Activated naive CD8-positive, alpha-beta T cell treated with anti-CD3 and anti-CD28 coated beads, Interleukin-2, amount 50 U/mL, for 24 hours (primary cell): Measurements from ENCODE around the gene SMIM13.
A peak's percentile ranks its signal among the peaks of the same experiment; 100 is the strongest.

Experiments
- ATAC-seq: fragments of 150-1000 bp; cut with Tn5 transposase; one replicate; pipeline ENCODE4 v1.10.0; 2021
- DNase-seq: peaks from one replicate; pipeline ENCODE4 v3.0.0; 2021
- H3K27ac Mint-ChIP-seq: one replicate; pipeline ENCODE4 v1.8.0; 2021; ENCODE audit warnings: mild to moderate bottlenecking, mixed read lengths
- H3K27me3 Mint-ChIP-seq: one replicate; pipeline ENCODE4 v1.8.0; 2021; ENCODE audit warnings: mixed read lengths
- H3K36me3 Mint-ChIP-seq: one replicate; pipeline ENCODE4 v1.8.0; 2021; ENCODE audit warnings: low read depth, mixed read lengths
- H3K4me1 Mint-ChIP-seq: one replicate; pipeline ENCODE4 v1.8.0; 2021; ENCODE audit warnings: mixed read lengths
- H3K4me3 Mint-ChIP-seq: one replicate; pipeline ENCODE4 v1.8.0; 2021; ENCODE audit warnings: mild to moderate bottlenecking, moderate library complexity, mixed read lengths
- H3K9me3 Mint-ChIP-seq: one replicate; pipeline ENCODE4 v1.8.0; 2021; ENCODE audit warnings: mixed read lengths

The SMIM13 gene

GRCh38 chr6:11166948-11167347, 73.3 kb downstream of the SMIM13 start:
- no peak for DNase-seq
- ATAC-seq = no peak
- no peak overlapping the region for H3K27ac Mint-ChIP-seq

DNA sequence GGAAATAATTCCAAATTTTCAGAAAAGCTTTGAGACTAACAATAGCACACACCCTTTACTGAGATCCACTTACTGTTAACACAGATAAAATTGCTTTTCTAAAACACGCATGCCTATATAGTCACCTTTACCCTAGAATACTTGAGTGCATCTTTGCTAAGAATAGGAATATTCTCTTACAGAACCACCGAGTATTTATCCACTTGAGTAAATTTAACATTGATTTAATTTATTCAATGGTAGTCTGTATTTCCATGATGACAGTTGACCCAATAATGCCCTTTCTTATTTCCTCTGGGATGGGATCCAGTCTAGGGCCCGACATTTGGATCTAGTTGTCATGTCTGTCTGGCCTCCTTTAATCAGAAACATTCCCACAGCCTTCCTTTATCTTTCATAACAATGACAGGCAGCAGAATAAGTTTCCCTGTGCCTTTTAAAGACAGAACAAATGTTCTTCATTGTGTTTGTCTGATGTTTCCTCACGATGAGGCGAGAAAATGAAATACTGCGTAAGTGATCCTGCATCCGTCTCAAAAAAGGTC, 74.5 kb downstream of the SMIM13 start:
- no peak overlapping the region for H3K27ac Mint-ChIP-seq
- peaks cover 32% of the 10 kb centered on the region for H3K4me1 Mint-ChIP-seq
- H3K4me3 Mint-ChIP-seq = no peak overlapping the region
- no peaks in the 10 kb centered on the region for H3K9me3 Mint-ChIP-seq
- ATAC-seq (no peak), DNase-seq (no peak)
- no peaks in the 10 kb centered on the region for H3K27me3 Mint-ChIP-seq
- H3K36me3 Mint-ChIP-seq = no peaks in the 10 kb centered on the region

More at GRCh38 chr6:11166948-11167347, 73.3 kb downstream of the SMIM13 start:
- no peak overlapping the region for H3K4me3 Mint-ChIP-seq
- H3K36me3 Mint-ChIP-seq = no peaks in the 10 kb centered on the region
- no peaks in the 10 kb centered on the region for H3K27me3 Mint-ChIP-seq
- H3K9me3 Mint-ChIP-seq = no peaks in the 10 kb centered on the region
- H3K4me1 Mint-ChIP-seq = peaks cover 22% of the 10 kb centered on the region

- H3K36me3 Mint-ChIP-seq = no peaks in the 10 kb centered on the region
- peaks cover 12% of the 10 kb centered on the region for H3K4me1 Mint-ChIP-seq
- DNase-seq = no peak
- H3K27ac Mint-ChIP-seq = no peak overlapping the region
- no peak for ATAC-seq
- no peak overlapping the region for H3K4me3 Mint-ChIP-seq
- no peaks in the 10 kb centered on the region for H3K9me3 Mint-ChIP-seq
- no peaks in the 10 kb centered on the region for H3K27me3 Mint-ChIP-seq
Measured at GRCh38 chr6:11171952-11172351, 78.3 kb downstream of the SMIM13 start.

GRCh38 chr6:11172501-11173327, 79.1 kb downstream of the SMIM13 start:
- H3K4me1 Mint-ChIP-seq = peaks cover 12% of the 10 kb centered on the region
- DNase-seq = peak; percentile 83
- peak; percentile 50 for ATAC-seq
- H3K27ac Mint-ChIP-seq = no peak overlapping the region
- H3K4me3 Mint-ChIP-seq = no peak overlapping the region
- H3K36me3 Mint-ChIP-seq = no peaks in the 10 kb centered on the region
- no peaks in the 10 kb centered on the region for H3K9me3 Mint-ChIP-seq
- H3K27me3 Mint-ChIP-seq = no peaks in the 10 kb centered on the region

- H3K27ac Mint-ChIP-seq = no peak overlapping the region
- DNase-seq = no peak
- H3K4me1 Mint-ChIP-seq = peaks cover 9% of the 10 kb centered on the region
- H3K27me3 Mint-ChIP-seq = no peaks in the 10 kb centered on the region
- H3K36me3 Mint-ChIP-seq = no peaks in the 10 kb centered on the region
- peaks cover under 1% of the 10 kb centered on the region for H3K9me3 Mint-ChIP-seq
- no peak for ATAC-seq
- H3K4me3 Mint-ChIP-seq = no peak overlapping the region
Measured at GRCh38 chr6:11174242-11174611, 80.6 kb downstream of the SMIM13 start.

GRCh38 chr6:11177271-11177670, 83.6 kb downstream of the SMIM13 start:
- Mint-ChIP-seq H3K27ac (no peak overlapping the region), H3K4me3 (no peak overlapping the region), H3K27me3 (no peaks in the 10 kb centered on the region), H3K9me3 (peaks cover 24% of the 10 kb centered on the region), H3K36me3 (peaks cover 7% of the 10 kb centered on the region), H3K4me1 (peaks cover 7% of the 10 kb centered on the region)
- DNase-seq (no peak), ATAC-seq (no peak)

- Mint-ChIP-seq H3K27ac (no peak overlapping the region), H3K4me1 (no peaks in the 10 kb centered on the region), H3K27me3 (no peaks in the 10 kb centered on the region), H3K36me3 (peaks cover 22% of the 10 kb centered on the region), H3K9me3 (peaks cover 32% of the 10 kb centered on the region), H3K4me3 (no peak overlapping the region)
- ATAC-seq (no peak), DNase-seq (no peak)
Measured at GRCh38 chr6:11179088-11179418, 85.4 kb downstream of the SMIM13 start.

- H3K36me3 Mint-ChIP-seq = peaks cover 27% of the 10 kb centered on the region
- H3K4me1 Mint-ChIP-seq = no peaks in the 10 kb centered on the region
- no peaks in the 10 kb centered on the region for H3K27me3 Mint-ChIP-seq
- no peak overlapping the region for H3K27ac Mint-ChIP-seq
- H3K9me3 Mint-ChIP-seq = peaks cover 32% of the 10 kb centered on the region
- H3K4me3 Mint-ChIP-seq = no peak overlapping the region
- ATAC-seq = no peak
- no peak for DNase-seq
Measured at GRCh38 chr6:11179419-11180202, 86.0 kb downstream of the SMIM13 start.

DNA sequence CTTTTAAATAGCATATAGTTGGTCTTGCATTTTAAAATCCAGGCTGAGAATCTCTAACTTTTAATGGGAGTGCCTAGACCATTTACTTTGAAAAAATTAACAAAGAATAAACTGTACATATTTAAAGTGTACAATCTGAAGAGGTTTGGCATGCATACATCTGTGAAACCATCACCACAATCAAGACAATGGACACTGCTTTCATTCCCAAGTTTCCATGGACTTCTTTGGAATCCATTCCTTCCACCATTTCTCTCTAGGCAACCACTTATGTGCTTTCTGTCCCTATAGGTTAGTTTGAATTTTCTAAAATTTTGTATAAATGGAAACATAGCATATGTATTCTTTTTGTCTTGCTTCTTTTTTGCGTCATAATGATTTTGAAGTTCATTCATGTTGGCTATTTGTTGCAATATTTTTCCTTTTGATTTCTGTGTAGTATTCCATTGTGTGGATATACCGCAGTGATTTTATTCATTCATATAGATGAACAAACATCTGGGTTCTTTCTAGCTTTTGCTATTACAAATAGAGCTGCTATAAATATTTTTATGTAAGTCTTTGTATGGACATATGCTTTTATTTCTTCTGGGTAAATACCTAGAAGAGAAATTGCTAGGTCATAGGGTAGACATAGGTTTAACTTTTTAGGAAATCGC, 88.0 kb downstream of the SMIM13 start:
- H3K27ac Mint-ChIP-seq = no peak overlapping the region
- H3K4me1 Mint-ChIP-seq = no peaks in the 10 kb centered on the region
- no peak overlapping the region for H3K4me3 Mint-ChIP-seq
- H3K27me3 Mint-ChIP-seq = no peaks in the 10 kb centered on the region
- peaks cover 32% of the 10 kb centered on the region for H3K9me3 Mint-ChIP-seq
- ATAC-seq (no peak), DNase-seq (no peak)
- peaks cover 45% of the 10 kb centered on the region for H3K36me3 Mint-ChIP-seq

DNA sequence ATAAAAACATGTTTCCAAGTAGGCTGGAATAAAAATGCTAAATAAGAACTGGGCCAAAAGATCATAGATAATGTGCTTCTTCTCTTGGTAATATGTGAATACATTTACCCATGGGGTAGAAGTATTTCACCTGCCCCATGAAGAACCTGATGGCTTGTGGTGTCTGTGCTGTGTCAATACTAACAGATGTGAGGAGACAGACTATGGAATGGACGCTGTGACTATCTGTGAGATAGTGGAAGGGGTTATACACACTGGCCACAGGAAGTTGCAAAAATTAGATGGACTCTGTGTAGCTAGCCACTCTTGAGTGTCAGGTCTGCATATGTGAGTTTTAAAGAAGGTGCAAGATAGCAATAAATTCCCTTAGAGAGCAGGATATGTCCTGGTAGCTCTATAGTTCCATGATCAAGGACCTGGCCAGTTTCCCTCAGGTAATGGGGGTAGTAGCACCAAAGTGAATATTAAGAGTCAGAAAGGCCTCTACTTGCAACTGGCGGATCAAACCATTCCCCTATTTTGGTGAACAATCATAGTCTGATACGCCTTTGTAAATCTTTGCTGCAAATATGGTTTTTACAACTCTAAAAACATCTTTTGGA, 90.2 kb downstream of the SMIM13 start:
- Mint-ChIP-seq H3K4me1 (no peaks in the 10 kb centered on the region), H3K9me3 (peaks cover 32% of the 10 kb centered on the region), H3K4me3 (no peak overlapping the region), H3K27me3 (no peaks in the 10 kb centered on the region), H3K36me3 (peaks cover 67% of the 10 kb centered on the region), H3K27ac (no peak overlapping the region)
- DNase-seq (no peak), ATAC-seq (no peak)

- Mint-ChIP-seq H3K27me3 (no peaks in the 10 kb centered on the region), H3K27ac (no peak overlapping the region), H3K4me1 (no peaks in the 10 kb centered on the region), H3K36me3 (peaks cover 80% of the 10 kb centered on the region), H3K9me3 (peaks cover 25% of the 10 kb centered on the region), H3K4me3 (no peak overlapping the region)
- no peak for DNase-seq
- ATAC-seq = no peak
Measured at GRCh38 chr6:11185204-11185842, 91.7 kb downstream of the SMIM13 start.

DNA sequence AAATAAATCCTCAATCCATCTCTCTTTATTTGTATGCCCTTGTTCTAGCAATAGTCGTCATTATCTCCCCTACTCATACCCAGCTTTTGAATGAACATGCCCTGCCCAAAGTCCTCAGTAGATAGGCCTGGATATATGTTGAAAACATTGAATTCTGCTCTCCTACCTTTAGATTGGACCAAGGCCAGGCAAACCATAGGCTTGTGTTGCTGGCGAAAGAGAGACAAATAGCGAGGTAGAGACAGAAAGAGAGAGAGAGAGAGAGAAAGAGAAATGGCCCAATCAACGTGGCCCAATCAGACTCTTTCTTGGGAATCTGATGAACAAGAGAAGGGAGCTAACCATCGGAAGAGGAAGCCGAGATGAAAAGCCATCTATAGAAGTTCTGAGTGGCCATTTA, 93.7 kb downstream of the SMIM13 start:
- H3K9me3 Mint-ChIP-seq = peaks cover 7% of the 10 kb centered on the region

More for the DNA sequence above, 93.7 kb downstream of the SMIM13 start:
- Mint-ChIP-seq H3K27ac (no peak overlapping the region), H3K4me3 (no peak overlapping the region), H3K36me3 (peaks cover 80% of the 10 kb centered on the region), H3K27me3 (no peaks in the 10 kb centered on the region), H3K4me1 (no peaks in the 10 kb centered on the region)
- no peak for ATAC-seq
- DNase-seq = no peak
